ENCODE results near the gene GLIS1.

- TF ChIP-seq CTCF (IDR thresholded peaks at IDR 0.05; ENCODE audit: low read depth, low read length) (no peak), POLR2A (IDR thresholded peaks at IDR 0.05; ENCODE audit: extremely low read depth, insufficient read length) (no peak), MAX (IDR thresholded peaks at IDR 0.05; ENCODE audit: low read depth, low read length) (no peak)
Observed at GRCh38 chr1:53736290-53736689, 2.7 kb downstream of the GLIS1 start.

Measured in NB4 (cell line).